Ovary (tissue), 9 donors: ENCODE measurements around the gene HECTD1. TPM values are rescaled to one million over a fixed set of nuclear protein-coding genes. Genes with fewer than 3 reads are reported as not detected.

Experiments
- DNase-seq, 5 donors: peaks; one replicate each; pipeline ENCODE4 v3.0.0-alpha.2; 2019 to 2020
- H3K27ac ChIP-seq, 2 donors: fragments of 200-600 bp; one replicate each; pipeline versions ENCODE4 v1.5.1 to v1.8.0; 2019 to 2022
- H3K27me3 ChIP-seq: fragments of 200-600 bp; one replicate; pipeline ENCODE4 v1.8.0; 2022
- H3K36me3 ChIP-seq: fragments of 200-600 bp; sonication (generic); one replicate; pipeline ENCODE4 v1.5.1; 2019
- H3K4me1 ChIP-seq: one replicate; pipeline ENCODE4 v1.8.1; 2013; ENCODE audit warnings: mild to moderate bottlenecking, moderate library complexity; ENCODE audit not compliant: insufficient read depth
- H3K4me3 ChIP-seq: fragments of 200-600 bp; sonication (generic); one replicate; pipeline ENCODE4 v1.5.1; 2017
- H3K9me3 ChIP-seq, 2 donors: fragments of 200-600 bp in 1 of 2; sonication (generic) in 1 of 2; one replicate each; pipeline versions ENCODE4 v1.5.1 to v1.8.1; 2013 to 2019; ENCODE audit warnings: mild to moderate bottlenecking in 1 of 2, moderate library complexity in 1 of 2
- CTCF ChIP-seq, 3 donors: fragments of 450-650 bp in 2 of 3; fragments of 200-600 bp in 1 of 3; IDR thresholded peaks; one replicate each; pipeline versions ENCODE4 v1.5.1 to v1.8.0; 2016 to 2022; ENCODE audit warnings: antibody characterized with exemption in 3 of 3, mild to moderate bottlenecking in 1 of 3
- EP300 ChIP-seq: sonication (generic); formaldehyde crosslinking; IDR thresholded peaks from one replicate; pipeline ENCODE4 v1.6.1; 2017; ENCODE audit warnings: antibody characterized with exemption
- POLR2A ChIP-seq: fragments of 450-650 bp; IDR thresholded peaks from one replicate; pipeline ENCODE4 v1.6.1; 2017; ENCODE audit warnings: antibody characterized with exemption, mild to moderate bottlenecking, moderate library complexity
- WGBS, 3 donors: extraction: QIAGEN DNeasy Blood & Tissue Kit in 1 of 3; methylation state at CpG; one replicate each; pipeline versions ENCODE4 v1.1.5 to v1.1.7; 2013 to 2017; 5-methylcytosine and 5-hydroxymethylcytosine counted together
- intact Hi-C, 4 donors: fragments of 100-400 bp; cut with DNase I; formaldehyde crosslinking; loops; one replicate each; pipeline versions ENCODE4 v1.11.0 to v1.15.1; 2022 to 2023
- polyA plus RNA-seq, 2 donors: library from polyadenylated mRNA; stranded (reverse); fragments of 200-250 nt in 1 of 2; fragments of 350-450 nt in 1 of 2; fragmentation: Illumina TruSeq in 1 of 2; extraction: RNeasy Lipid Tissue Mini Kit (QIAGEN cat#74804) in 1 of 2; gene quantifications; one replicate each; pipeline ENCODE4 v1.2.3, GENCODE V29; 2013 to 2014
- total RNA-seq, 7 donors: library from RNA; depleted of rRNA in 2 of 7; stranded (reverse); fragments of >200 nt in 2 of 7; fragmentation: NEBNext Ultra II Directional in 3 of 7; extraction: Animal tissue kit (Norgen Biotek cat#: 25700) in 3 of 7; gene quantifications; one replicate each; pipeline versions ENCODE4 v1.1.0 to v1.2.4, GENCODE V29; 2016 to 2023
- donor health status: DM: no; HTN: no; CAD: no; lungs with moderate emphysema.
- donor health status: DM: no; HTN: no; CAD: no.
- donor health status: Bipolar disorder and iron deficiency.
- donor health status: DM: yes; HTN: yes; CAD: no.
- donor health status: DM: no; HTN: no; CAD: no.
- donor health status: DM: yes; HTN: yes; CAD: no.

The HECTD1 gene
- total and polyA plus RNA-seq, 9 donors = 59.7 to 186 (median 144) TPM

GRCh38 chr14:31212893-31213292, 5.3 kb upstream of the HECTD1 start:
- intact Hi-C loops = no loop called here

DNA sequence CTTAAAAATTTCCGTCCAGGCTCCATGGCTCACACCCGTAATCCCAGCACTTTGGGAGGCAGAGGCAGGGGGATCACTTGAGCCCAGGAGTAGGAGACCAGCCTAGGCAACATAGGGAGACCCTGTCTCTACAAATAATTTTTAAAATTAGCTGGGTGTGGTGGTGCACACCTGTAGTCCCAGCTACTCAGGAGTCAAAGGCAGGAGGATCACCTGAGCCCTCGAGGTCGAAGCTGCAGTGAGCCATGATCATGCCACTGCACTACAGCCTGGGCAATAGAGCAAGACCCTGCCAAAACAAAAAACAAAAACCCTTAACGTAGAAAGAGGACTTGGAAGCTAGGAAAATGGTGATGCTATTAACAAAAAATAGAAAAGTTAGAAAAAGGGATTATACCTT, 2.0 kb upstream of the HECTD1 start:
- Histone ChIP-seq H3K4me1 (peaks cover 3% of the 10 kb centered on the region), H3K27me3 (no peaks in the 10 kb centered on the region), H3K36me3 (no peaks in the 10 kb centered on the region), H3K9me3 (no peaks in the 10 kb centered on the region), H3K27ac (no peak overlapping the region), H3K4me3 (no peak overlapping the region)
- WGBS, 3 donors = 93 to 96% (median 93%) methylated on average over 5 of the region's 5 CpGs
- TF ChIP-seq EP300 = no peak
- no peak for TF ChIP-seq POLR2A
- TF ChIP-seq CTCF (IDR thresholded peaks at IDR 0.05) = no peak
- intact Hi-C loops = loop anchor here in 2 of 4 donors (10.0 kb wide), 2 partner anchors 135 to 145 kb away; no protein-coding TSS in a partner anchor
- no peak for DNase-seq

More at GRCh38 chr14:31212893-31213292, 5.3 kb upstream of the HECTD1 start:
- peaks cover 3% of the 10 kb centered on the region for H3K4me1 ChIP-seq
- no peaks in the 10 kb centered on the region for H3K27me3 ChIP-seq
- H3K4me3 ChIP-seq = no peak overlapping the region
- TF ChIP-seq POLR2A (no peak), EP300 (no peak), CTCF (IDR thresholded peaks at IDR 0.05) (no peak)
- no peaks in the 10 kb centered on the region for H3K36me3 ChIP-seq
- no peak for DNase-seq
- no peaks in the 10 kb centered on the region for H3K9me3 ChIP-seq
- H3K27ac ChIP-seq = no peak overlapping the region
- 98 to 99% (median 98%) methylated on average over 2 of the region's 2 CpGs for WGBS, 3 donors

DNA sequence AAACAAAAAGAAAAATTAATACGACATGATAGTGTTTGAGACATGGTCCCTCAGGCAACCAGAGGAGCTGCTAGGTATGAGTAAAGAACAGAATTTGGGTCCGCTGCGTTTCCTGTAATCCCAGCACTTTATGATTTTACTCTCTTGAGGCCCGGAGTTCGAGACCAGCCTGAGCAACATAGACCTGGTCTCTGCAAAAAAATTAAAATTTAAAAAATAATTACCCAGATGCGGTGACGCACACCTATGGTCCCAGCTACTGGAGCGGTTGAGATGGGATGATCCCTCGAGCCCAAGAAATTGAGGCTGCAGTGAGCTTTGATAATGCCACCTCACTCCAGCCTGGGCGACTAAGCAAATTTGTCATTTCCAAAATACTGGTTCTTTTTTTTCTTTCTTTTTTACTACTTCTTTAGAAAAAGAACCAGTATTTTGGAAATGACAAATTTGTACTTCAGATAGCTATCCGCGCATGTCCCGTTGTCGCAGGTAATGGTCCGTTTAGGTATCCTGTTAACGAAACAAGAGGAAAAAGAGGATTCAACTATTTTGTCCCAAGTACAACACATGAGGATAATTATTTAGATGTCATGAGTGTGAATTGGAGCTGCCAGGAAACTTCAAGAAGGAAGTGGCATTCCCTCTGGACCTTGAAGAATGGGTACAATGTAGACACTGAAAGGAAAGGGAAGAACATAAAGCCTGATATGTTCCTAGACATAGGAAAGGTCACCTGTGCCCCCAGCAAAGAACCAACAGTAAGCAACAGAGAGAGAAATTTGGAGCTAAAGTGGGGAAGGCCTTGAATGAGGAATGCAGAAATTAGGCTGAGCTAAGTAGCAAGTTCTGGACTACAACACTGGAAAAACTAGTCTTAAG, 1.2 kb upstream of the HECTD1 start:
- WGBS, 3 donors = 70 to 75% (median 72%) methylated on average over 16 of the region's 16 CpGs
- Histone ChIP-seq H3K4me3 (peak overlapping the region; percentile 83), H3K36me3 (no peaks in the 10 kb centered on the region), H3K27ac (peak overlapping the region; percentile 98 to 99), H3K27me3 (no peaks in the 10 kb centered on the region), H3K9me3 (no peaks in the 10 kb centered on the region), H3K4me1 (peaks cover 3% of the 10 kb centered on the region)
- peak in 1 of 5 donors; percentile 29 for DNase-seq
- TF ChIP-seq EP300 (no peak), POLR2A (no peak), CTCF (IDR thresholded peaks at IDR 0.05) (no peak)
- intact Hi-C loops = loop anchor here in 2 of 4 donors (10.0 kb wide), 2 partner anchors 136 to 146 kb away; no protein-coding TSS in a partner anchor

- H3K4me3 ChIP-seq = peak overlapping the region; percentile 83
- 0 to 1% (median 0%) methylated on average over 39 to 59 of the region's 59 CpGs for WGBS, 3 donors
- intact Hi-C loops = loop anchor here in 2 of 4 donors (10.0 kb wide), 2 partner anchors 137 to 147 kb away; no protein-coding TSS in a partner anchor
- H3K9me3 ChIP-seq = no peaks in the 10 kb centered on the region
- no peaks in the 10 kb centered on the region for H3K27me3 ChIP-seq
- DNase-seq = peak in 3 of 5 donors; percentile 93 to 94 (median 93)
- peak overlapping the region; percentile 98 to 99 for H3K27ac ChIP-seq
- no peaks in the 10 kb centered on the region for H3K36me3 ChIP-seq
- TF ChIP-seq CTCF (IDR thresholded peaks at IDR 0.05) (no peak), EP300 (no peak), POLR2A (peak; percentile 42)
- peaks cover 3% of the 10 kb centered on the region for H3K4me1 ChIP-seq
Observed at GRCh38 chr14:31207287-31207754, 272 bp downstream of the HECTD1 start.
